Midbrain (tissue), 1 donor: ENCODE results near the gene TLR3.
"Not testable (repeated sequence)": the region's sequence is repeated elsewhere in the genome, so short reads cannot be mapped to it uniquely, and the experiment has no call there.

Source experiments
- DNase-seq: peaks from one replicate; lab custom pipeline; 2025; lab: John Stamatoyannopoulos, UW

TLR3 gene

DNA sequence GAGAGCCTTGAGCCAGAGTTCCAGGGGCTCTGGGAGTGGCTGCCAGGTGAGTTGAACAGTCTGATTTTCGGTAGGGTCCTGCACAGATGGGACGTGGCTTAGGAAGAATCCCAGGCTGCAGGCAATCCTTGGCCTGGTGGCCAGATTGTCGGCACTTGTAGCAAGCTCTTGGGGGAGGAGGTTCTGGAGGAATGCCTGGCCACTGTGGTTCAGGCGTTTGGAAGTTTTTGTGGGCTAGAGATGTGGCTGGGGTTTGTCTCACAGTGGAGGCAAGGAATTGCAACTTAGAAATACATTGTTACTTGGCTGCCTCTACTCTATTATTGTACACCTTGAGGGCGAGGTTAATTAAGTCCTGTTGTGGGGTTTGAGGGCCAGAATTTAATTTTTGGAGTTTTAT, 21.5 kb upstream of the TLR3 start:
- not testable (repeated sequence) for DNase-seq

DNA sequence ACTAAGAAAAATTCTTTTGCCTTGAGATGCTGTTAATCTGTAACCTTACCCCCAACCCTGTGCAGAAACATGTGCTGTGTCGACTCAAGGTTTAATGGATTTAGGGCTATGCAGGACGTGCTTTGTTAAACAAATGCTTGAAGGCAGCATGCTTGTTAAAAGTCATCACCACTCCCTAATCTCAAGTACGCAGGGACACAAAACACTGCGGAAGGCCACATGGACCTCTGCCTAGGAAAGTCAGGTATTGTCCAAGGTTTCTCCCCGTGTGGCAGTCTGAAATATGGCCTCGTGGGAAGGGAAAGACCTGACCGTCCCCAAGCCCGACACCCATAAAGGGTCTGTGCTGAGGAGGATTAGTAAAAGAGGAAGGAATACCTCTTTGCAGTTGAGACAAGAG, 18.8 kb upstream of the TLR3 start:
- DNase-seq = not testable (repeated sequence)

DNA sequence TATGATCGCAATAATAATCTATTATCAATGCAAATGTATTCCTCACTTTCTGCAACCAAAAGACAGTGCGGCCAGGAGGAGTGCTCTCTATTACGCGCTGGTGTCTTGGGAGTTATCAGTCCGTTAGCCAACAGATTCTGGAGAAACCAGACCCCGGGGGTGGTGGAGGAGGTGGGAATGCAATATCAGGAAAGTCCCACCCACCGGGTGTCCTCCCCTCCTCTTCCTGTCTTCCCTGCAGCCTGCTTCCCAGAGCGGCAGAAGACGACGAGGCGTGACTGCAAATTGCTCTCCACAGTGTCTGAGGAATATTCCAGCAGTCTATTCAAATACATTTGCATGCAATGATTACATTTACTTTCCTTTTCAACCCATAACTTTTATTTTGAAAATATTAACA, 17.9 kb upstream of the TLR3 start:
- no peak for DNase-seq

DNA sequence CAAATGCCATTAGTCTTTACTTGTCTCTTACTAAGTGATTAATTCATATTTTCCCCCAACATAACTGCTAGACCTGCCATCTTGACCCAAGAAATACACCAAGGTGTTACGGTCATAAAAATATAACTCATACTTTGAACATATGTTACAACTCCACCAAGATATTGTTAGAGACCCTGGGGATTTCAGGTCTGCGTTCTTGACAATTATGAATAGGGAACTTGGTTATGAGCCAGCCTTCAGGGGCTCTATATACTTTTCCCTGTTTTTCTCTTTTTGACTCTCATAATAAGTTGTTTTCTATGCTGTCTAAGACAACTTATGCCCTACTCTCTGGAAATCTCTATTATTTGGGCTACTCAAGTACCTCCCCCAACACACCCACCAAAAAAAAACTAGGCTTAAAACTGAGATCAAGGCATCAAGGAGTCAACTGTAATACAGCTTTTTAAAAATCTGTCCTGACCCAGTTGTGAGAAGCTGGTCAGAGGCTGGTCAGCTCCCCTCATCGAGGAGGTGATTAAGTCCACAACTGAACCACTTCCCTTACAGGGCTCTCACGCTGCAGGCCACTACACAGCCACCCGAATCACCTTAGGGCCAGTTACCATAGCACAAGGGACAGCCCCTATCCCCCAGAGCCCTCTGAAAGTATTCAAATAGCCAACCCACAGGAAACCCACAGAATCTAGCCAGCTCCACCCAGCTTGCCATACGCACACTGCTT, 10.5 kb upstream of the TLR3 start:
- no peak for DNase-seq

DNA sequence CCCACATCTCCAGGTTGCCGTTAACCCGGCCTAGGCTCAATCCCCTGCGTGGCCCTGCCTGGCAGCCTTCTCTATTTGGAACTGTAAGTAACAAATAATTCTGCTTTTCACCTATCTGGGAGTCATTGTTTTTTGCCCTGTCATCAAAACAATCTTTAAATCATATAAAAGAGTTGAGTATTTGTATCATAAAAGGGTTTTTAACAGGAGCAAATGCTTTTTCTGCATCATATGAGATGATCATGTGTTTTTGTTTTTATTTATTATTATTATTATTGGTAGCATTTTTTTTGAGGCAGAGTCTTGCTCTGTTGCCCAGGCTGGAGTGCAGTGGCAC, 10.0 kb upstream of the TLR3 start:
- no peak for DNase-seq

DNA sequence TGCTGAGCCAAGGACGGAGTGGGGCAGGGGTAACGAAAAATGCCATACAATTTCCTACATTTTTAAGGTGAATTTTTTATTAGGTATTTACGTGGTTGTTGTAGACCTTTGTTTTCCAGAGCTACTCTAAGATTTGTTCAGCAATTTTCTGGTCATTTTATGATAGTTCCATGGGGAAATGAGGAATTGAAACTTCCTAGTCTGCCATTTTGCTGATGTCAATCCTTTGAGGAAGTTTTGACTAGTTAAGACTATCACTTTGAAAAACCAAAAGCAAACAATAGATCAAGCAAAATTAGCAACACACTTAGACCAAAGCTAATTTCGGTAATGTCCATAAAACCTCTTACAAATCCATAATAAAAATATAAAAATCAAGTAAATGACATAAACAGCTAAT, 7.0 kb upstream of the TLR3 start:
- no peak for DNase-seq

DNA sequence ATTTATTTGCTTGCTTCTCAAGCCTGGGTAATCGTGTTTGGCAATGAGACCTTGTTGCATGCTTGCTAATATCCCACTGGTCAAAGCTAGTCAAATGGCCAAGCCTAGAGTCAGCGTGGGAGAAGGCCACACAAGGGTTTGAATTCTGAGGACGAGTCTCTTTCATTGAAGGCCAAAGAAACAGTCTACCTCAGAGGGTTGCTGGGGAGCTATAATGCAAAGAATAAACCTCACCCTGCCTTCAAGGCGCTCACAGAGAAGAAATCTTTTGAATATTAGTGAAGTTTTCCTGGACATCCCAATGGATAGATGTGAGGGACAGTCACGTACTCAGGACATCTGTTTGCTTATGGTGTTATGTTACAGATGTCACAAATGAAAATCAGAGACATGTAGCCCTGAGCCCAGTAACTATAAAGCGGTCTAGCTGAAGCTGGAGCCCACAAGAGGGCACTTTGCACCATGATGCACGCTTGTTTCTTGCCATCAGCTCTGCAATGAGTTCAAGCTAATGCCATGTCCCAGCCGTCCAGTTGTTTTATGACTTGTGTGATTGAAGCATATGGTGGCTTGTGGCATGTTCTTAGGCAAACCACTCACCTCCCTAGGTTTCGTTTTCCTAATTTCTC, 1.1 kb upstream of the TLR3 start:
- DNase-seq = peak; percentile 78

DNA sequence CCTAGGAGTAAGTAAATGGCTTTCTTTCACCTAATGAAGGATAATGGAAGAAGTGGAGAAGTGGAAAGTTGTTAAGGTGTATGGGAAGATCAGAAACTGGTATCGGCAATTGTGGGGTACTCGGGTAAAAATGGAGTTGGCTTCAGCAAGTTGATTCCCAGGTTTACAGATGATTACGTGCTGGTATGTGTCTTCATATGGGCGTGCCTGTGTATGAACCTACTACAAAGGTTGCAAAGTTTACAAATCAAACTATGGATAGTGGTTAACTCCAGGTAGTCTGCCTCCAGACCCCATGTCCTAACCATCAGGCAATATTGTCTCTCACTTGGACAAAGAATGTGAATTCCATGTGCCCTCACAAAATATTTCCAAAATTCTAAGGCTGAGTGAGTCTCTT, 773 bp downstream of the TLR3 start:
- DNase-seq = no peak

DNA sequence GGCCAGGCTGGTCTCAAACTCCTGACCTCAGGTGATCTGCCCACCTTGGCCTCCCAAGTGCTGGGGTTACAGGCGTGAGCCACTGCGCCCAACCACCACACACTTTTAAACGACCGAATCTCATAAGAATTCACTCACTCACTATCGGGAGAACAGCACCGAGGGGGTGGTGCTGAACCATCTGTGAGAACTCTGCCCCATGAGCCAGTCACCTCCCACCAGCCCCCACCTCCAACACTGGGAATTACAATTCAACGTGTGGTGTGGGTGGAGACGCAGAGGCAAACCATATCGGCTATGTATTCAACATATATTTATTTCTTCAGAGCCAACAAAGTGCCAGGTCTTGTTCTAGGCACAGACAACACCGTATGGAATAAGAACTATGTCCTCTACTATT, 3.6 kb downstream of the TLR3 start:
- DNase-seq = no peak

DNA sequence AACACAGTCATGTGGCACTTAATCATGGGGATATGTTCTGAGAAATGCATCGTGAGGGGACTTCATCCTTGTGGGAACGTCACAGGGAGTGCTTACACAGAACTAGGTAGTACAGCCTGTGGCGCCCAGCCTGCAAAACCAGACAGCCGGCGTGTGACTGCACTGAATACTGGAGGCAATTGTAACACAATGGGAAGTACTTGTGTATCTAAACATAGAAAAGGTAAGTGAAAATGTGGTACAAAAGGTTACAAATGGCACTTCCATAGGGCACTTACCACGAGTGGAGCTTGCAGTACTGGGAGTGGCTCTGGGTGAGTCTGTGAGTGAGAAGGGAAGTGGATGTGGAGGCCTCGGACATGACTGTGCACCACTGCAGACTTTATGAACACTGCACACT, 5.2 kb downstream of the TLR3 start:
- peak; percentile 39 for DNase-seq

DNA sequence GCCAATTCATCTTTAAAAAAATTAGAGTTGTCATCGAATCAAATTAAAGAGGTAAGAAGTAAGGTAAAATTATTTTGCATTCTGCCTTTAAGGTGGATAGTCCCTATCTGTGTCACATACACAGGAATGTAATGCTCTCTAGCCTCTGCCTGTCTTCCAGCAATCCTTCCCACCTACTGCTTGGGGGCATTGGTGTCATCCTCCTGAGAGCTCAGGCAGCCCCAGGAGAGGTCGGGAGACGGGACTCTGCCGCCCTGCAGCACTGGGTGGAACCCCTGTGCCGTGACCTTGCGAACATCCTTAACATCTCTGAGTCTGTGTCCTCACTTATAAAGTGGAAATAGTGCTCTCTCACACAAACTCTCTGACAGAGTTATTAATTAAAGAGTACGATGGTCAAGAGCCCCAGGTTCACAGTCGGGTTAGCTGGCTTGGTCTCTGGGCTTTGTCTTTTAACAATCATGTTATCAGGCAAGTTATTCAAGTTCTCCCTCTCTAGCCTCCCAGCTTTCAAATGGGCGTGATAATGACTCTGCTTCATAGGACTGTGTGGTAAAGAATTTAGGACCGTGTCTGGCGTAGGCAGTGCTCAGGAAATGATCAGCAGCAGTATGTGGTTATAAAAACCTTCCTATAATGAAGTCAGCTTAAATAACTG, 10.2 kb downstream of the TLR3 start:
- DNase-seq = no peak

DNA sequence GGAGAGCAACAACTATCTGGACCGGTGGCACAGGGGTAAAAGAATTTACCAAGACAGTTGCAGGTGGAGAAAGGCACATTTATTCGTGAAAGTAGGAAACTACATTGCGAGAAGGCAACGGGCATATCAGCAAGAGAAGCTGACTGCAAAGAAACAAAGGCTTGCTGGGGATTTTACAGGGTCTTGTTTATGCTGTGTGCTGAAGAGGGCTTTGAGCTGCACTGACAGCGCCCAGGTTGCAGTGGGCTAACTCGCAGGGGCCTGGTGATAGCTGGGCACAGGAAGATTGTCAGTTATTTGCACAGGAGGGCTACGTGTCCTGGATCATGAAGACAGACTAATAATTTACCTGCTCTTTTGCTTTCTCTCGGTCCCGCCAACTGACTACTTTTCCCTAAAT, 10.7 kb downstream of the TLR3 start:
- DNase-seq = no peak

DNA sequence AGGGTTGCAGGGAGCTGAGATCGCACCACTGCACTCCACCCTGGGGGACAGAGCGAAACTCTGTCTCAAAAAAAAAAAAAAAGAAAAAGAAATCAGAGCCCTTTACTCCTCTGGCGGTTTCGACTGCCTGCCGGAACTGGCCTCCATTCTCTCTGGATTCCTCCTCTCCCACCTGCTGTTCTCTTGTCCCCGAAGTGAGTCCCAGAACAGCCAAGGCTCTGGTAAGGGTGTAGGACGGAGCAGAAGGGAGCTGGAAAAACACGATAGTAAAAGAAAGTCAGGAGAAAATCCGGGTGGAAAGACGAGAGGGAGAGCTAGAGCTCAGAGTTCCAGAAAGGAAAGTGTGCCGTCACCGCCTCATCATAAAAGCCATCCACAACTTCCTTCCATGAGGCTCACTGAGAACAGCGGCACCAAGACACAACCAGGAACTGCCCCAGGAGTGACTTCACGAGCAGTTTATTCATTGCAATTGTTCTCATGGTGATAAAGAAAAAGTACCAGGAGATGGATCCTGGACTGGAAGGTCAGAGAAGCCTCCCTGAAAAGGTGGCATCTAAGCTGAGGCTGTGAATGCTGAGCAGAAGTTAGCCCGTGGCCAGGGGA, 12.3 kb downstream of the TLR3 start:
- DNase-seq = no peak

DNA sequence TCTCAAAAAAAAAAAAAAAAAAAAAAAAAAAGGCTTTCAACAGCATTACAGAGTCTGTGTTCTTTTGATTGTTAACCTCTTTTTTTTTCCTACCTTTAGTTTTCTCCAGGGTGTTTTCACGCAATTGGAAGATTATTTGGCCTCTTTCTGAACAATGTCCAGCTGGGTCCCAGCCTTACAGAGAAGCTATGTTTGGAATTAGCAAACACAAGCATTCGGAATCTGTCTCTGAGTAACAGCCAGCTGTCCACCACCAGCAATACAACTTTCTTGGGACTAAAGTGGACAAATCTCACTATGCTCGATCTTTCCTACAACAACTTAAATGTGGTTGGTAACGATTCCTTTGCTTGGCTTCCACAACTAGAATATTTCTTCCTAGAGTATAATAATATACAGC, 13.3 kb downstream of the TLR3 start:
- DNase-seq = no peak

DNA sequence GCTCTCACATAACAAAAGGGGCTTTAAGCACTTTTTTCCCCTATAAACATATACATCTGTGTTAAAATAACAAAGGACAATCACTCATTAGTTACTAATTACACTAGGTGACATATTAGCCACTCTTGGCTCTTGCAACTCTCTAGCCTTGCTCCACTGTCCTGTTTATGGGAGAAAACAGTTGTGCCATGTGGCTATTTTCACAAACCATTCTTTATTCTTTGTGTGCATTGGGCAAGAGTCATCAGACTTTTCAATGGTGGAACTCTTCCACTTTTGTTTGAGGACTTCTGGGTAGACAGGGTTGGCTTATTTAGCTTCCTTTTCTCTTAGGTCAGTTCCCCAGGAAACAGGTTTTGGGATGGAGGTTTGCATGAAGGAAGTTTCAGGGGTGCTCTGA, 19.6 kb downstream of the TLR3 start:
- no peak for DNase-seq

DNA sequence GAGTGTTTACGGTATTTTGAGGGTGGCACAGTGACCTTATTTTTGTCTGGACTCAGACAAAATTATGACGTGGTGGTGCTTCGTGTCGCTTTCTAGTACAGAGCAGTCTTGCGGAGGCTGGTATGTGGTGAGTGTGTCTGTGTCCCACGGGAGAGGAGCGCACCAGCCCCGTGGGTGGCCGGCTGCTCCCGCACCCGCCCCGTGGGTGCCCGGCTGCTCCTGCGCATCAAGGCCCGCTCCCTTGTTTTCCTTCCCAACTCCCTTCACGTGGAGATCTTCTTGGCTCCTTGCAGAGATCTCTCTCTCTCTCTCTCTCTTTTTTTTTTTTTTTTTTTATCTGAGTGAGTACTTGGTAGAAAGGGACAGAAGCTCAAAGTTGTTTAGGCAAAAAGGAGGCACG, 23.3 kb downstream of the TLR3 start:
- DNase-seq = no peak

DNA sequence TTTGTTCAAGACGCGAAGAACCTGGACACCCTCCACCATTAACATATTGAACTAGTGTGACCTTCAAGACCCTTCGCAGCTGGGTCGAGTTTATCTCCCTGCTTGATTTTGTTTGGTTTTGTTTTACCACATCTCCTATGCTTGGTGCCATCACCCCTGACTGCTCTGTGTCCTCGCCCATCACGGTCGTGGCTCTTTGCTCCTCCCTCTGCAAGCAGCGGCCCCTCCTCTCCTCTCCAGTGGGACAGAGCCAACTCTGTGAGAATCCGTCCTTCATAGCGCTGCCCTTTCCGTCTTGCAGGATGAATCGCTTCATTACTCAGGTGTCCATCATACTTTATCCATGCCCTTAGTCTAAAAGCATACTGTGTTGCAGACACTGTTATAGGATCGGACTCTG, 26.4 kb downstream of the TLR3 start:
- no peak for DNase-seq

DNA sequence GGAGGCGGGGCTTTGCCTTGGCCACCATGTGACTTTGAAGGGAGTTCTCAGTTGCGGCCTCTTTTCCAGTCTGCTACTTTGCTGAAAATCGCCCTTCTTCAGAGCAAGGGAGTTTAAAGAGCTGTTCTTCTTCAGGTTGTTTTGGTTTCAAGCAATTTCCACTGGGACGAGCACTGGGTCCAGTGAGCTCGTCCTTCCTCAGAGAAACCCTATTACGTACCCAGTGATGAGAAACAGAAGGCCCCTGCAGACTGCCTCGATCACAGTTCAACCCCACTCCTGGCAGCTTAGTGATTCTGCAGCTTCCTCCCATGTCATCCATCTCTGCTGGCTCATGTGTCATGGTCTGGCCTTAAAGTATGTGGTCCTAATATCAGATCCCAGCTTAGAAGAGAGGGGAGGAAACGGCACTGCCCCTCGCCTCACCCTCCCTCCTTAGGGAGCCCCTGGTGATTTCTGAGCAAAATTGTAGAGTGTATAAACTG, 27.8 kb downstream of the TLR3 start:
- DNase-seq = no peak

DNA sequence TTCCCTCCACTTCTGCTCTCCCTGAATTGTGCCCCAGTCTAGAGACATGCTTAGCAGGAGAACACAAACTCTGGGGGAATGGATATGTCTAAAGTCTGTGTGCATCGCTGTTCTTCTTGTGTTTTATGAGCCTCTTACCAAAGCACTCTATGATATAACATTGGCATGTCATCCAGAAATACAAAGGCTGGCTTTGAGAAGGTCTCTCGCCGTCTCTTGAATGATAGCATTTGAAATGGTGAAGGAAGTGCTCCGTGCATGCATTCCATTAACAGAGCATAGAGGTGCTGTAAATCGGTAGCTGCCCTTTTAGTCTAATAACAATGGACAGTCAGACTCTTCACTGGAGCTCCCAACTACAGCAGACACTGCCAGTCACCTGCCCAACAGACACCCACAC, 28.4 kb downstream of the TLR3 start:
- no peak for DNase-seq

DNA sequence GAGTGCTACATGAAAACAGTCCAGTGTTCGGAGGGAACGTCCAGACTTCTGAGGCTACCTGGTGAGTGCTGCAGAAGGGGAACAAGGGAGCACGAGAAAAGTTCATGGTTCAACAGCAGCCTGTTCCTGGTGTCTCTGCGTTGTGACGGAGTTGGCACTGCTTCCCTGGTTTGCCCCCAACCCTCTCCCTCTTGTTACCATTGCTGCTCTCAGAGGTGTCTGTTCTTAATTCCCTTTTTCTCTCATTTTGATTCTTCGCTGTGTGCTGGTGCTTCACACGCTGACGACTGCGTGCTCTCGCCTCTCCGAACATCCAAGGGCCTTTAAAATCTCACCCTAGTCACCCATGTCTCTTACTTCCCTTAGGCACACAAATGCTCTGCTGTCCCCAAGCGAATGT, 34.0 kb downstream of the TLR3 start:
- no peak for DNase-seq

DNA sequence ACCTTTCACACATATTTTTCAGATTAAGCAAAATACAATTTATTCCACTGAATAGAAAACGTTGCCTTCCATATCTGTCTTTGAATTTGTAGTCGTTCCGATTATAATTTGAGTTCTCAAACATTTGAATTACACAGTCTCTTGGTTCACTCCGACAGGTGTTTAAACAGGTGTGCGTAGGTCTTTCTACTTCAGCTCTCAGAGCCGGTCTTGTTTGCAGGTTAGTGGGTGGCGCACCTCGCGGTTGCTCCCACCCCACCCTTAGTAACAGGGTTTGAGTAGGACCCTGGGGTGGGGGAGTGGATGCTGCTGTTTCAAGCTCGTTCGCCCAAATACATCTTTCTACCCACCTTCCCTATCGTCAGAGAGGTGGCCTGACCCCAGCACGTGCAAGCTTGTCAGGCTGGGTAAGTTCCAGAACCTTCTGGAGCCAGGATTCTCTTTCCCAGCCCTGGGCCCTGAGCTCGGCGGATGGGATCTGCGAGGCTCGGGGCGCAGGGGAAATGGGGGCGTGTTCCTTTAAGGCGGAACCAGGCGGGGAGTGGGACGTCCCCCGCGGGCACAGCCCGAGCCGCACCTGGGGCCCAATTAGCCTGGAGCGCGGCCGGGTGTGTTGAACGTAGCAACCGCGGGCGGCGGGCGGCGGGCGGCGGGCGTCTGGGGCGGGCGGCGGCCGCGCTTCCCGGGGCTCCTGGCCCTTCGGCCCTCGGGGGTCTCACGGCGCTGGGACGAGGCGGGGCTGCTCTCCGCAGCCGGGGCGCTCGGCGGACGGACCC, 35.3 kb downstream of the TLR3 start, which contains the start of gene FAM149A:
TSS of gene FAM149A (plus strand) at position 591 of the 776 bp plus-strand sequence.
- peak; percentile 8 for DNase-seq
